LNCaP clone FGC (cell line): Measurements from ENCODE around the gene YIPF6.

ENCODE experiments used
- DNase-seq: peaks from one replicate; pipeline ENCODE4 v3.0.0-alpha.2; 2011; ENCODE audit warnings: low read depth
- H3K4me3 ChIP-seq: 2 replicates; pipeline ENCODE4 v1.5.1; 2011; ENCODE audit warnings: mild to moderate bottlenecking, low read depth, low read length, control low read depth
- TF ChIP-seq, protein P1 (sequence below): IDR thresholded peaks from 2 replicates; pipeline ENCODE4 v1.5.1; 2012; ENCODE audit warnings: mild to moderate bottlenecking; ENCODE audit not compliant: control insufficient read depth, insufficient read depth; ENCODE audit errors: extremely low read depth

The YIPF6 gene, protein sequence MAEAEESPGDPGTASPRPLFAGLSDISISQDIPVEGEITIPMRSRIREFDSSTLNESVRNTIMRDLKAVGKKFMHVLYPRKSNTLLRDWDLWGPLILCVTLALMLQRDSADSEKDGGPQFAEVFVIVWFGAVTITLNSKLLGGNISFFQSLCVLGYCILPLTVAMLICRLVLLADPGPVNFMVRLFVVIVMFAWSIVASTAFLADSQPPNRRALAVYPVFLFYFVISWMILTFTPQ

GRCh38 chrX:68498508-68499379, at the start of gene YIPF6:
Gene YIPF6, plus strand, starts transcription at chrX:68499051. Its CDS starts 16 bp downstream, at chrX:68499067.
- no peak for DNase-seq
- TF ChIP-seq, protein P1, sequence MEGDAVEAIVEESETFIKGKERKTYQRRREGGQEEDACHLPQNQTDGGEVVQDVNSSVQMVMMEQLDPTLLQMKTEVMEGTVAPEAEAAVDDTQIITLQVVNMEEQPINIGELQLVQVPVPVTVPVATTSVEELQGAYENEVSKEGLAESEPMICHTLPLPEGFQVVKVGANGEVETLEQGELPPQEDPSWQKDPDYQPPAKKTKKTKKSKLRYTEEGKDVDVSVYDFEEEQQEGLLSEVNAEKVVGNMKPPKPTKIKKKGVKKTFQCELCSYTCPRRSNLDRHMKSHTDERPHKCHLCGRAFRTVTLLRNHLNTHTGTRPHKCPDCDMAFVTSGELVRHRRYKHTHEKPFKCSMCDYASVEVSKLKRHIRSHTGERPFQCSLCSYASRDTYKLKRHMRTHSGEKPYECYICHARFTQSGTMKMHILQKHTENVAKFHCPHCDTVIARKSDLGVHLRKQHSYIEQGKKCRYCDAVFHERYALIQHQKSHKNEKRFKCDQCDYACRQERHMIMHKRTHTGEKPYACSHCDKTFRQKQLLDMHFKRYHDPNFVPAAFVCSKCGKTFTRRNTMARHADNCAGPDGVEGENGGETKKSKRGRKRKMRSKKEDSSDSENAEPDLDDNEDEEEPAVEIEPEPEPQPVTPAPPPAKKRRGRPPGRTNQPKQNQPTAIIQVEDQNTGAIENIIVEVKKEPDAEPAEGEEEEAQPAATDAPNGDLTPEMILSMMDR = no peak

DNA sequence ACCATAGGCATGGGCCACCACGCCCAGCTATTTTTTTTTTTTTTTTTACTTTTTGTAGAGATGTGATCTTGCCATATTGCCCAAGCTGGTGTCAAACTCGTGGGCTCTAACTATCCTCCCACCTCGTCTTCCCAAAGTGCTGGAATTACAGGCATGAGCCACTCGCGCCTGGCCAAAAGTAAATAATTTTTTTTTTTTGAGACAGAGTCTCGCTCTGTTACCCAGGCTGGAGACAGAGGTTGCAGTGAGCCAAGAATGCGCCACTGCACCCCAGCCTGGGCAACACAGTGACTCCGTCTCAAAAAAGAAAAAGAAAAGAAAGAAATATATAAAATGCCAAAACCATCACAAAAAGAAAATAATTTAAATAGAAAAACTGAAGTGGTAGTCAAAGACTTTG, 47.1 kb upstream of the YIPF6 start:
- DNase-seq = no peak
- TF ChIP-seq, protein P1 = no peak

More at GRCh38 chrX:68498508-68499379, at the start of gene YIPF6:
- H3K4me3 ChIP-seq = peak within 1 kb of the TSS; percentile 88

DNA sequence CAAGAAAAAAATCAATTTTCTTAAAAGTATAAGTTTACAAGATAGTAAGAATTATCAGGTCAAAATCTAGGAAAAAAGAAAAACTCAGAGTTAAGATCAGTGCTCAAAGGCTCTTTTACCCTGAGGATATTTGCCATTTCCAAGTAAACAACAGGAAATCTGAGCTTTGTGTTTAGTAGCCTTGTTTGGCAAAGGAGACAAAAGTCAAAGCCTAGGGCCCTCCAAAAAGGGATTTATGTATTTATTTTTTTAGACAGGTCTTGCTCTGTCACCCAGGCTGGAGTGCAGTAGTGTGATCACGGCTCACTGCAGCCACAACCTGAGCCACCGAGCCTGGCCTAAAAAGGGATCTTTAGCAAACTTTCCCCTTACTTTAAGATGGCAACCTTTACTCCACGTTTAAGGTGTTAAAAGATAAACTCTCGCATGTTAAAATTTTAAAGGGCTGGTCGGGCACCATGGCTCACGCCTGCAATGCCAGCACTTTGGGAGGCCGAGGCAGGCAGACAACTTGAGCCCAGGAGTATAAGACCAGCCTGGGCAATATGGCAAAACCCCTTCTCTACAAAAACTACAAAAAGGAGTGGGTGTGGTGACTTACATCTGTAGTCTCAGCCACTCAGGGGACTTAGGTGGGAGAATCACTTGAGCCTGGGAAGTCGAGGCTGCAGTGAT, 44.2 kb upstream of the YIPF6 start:
- peak overlapping the region; percentile 23 for H3K4me3 ChIP-seq
- DNase-seq = peak; percentile 70
- TF ChIP-seq, protein P1 = no peak

More for the DNA sequence above, 47.1 kb upstream of the YIPF6 start:
- H3K4me3 ChIP-seq = no peak overlapping the region

DNA sequence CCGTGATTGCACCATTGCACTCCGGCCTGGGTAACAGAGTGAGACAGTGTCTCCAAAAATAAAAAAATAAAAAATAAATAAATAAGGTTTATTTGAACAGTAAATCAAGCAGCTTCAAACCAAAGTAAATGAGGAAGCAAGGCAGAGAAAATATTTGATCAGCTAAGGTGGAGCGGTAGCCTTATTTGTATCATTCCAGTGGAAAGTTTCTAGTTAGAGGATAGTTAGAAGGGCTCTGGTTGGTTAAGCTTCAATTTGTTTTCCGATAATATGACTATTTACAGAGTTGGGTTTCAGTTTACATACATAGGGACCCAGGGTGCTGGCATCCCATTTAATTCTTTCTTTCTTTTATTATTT, 43.7 kb upstream of the YIPF6 start:
- TF ChIP-seq, protein P1 = no peak
- peak; percentile 85 for DNase-seq
- H3K4me3 ChIP-seq = no peak overlapping the region

GRCh38 chrX:68461093-68461492, 37.8 kb upstream of the YIPF6 start:
- H3K4me3 ChIP-seq = no peak overlapping the region
- DNase-seq = no peak
- TF ChIP-seq, protein P1 = no peak

GRCh38 chrX:68461576-68461975, 37.3 kb upstream of the YIPF6 start:
- TF ChIP-seq, protein P1 = no peak
- no peak for DNase-seq
- H3K4me3 ChIP-seq = no peak overlapping the region
